DMS79 (cell line): ENCODE results near the gene B9D1.

Experiments used
- DNase-seq: peaks from one replicate; lab custom pipeline; 2025; lab: John Stamatoyannopoulos, UW

Gene B9D1

GRCh38 chr17:19388791-19389785 is 26.6 kb upstream of the B9D1 start:
- DNase-seq, result no peak

- no peak for DNase-seq
Observed at GRCh38 chr17:19387921-19388521, 25.5 kb upstream of the B9D1 start.

GRCh38 chr17:19386974-19387920 is 24.7 kb upstream of the B9D1 start, which contains the start of gene MFAP4:
Gene MFAP4, minus strand, starts transcription at chr17:19387190. Its CDS starts 35 bp downstream, at chr17:19387155.
- no peak for DNase-seq

GRCh38 chr17:19386051-19386929 is 23.8 kb upstream of the B9D1 start:
- no peak for DNase-seq

GRCh38 chr17:19385521-19385983 is 23.0 kb upstream of the B9D1 start:
- DNase-seq, result no peak

- DNase-seq, result peak; percentile 53
Observed at GRCh38 chr17:19384723-19385391, 22.3 kb upstream of the B9D1 start.

GRCh38 chr17:19383681-19384470 is 21.4 kb upstream of the B9D1 start:
- no peak for DNase-seq

- no peak for DNase-seq
Observed at GRCh38 chr17:19382531-19383444, 20.3 kb upstream of the B9D1 start.

GRCh38 chr17:19381741-19382444 is 19.4 kb upstream of the B9D1 start:
- no peak for DNase-seq

GRCh38 chr17:19381361-19381740 is 18.8 kb upstream of the B9D1 start:
- no peak for DNase-seq

GRCh38 chr17:19380481-19381301 is 18.2 kb upstream of the B9D1 start:
- DNase-seq, result no peak

- DNase-seq, result no peak
Observed at GRCh38 chr17:19379361-19380065, 17.0 kb upstream of the B9D1 start.

- no peak for DNase-seq
Observed at GRCh38 chr17:19378416-19379360, 16.2 kb upstream of the B9D1 start, which contains the start of gene MAPK7. Gene MAPK7, plus strand, starts transcription at chr17:19378498. Its CDS starts 403 bp downstream, at chr17:19378901.

- peak; percentile 83 for DNase-seq
Observed at GRCh38 chr17:19377602-19378415, 15.3 kb upstream of the B9D1 start.
